Upper lobe of right lung (tissue), 1 donor: Measurements from ENCODE around the gene IMPA2. TPM values are rescaled to one million over a fixed set of nuclear protein-coding genes. Genes with fewer than 3 reads are reported as not detected.
"Not testable (repeated sequence)": the region's sequence is repeated elsewhere in the genome, so short reads cannot be mapped to it uniquely, and the experiment has no call there.

Experiments used
- ATAC-seq: fragments of 200-7000 bp; cut with Tn5 transposase; one replicate; pipeline ENCODE4 v1.9.1; 2020; ENCODE audit warnings: mild to moderate bottlenecking, moderate library complexity
- DNase-seq: peaks from one replicate; pipeline ENCODE4 v3.0.0-alpha.2; 2020
- H3K27ac ChIP-seq: fragments of 200-600 bp; one replicate; pipeline ENCODE4 v1.8.0; 2022
- H3K27me3 ChIP-seq: fragments of 200-600 bp; one replicate; pipeline ENCODE4 v1.8.0; 2022; ENCODE audit warnings: mild to moderate bottlenecking
- H3K36me3 ChIP-seq: fragments of 200-600 bp; one replicate; pipeline ENCODE4 v1.8.0; 2022
- H3K4me1 ChIP-seq: fragments of 200-600 bp; one replicate; pipeline ENCODE4 v1.8.0; 2022
- H3K4me3 ChIP-seq: fragments of 200-600 bp; one replicate; pipeline ENCODE4 v1.8.0; 2022; ENCODE audit warnings: mild to moderate bottlenecking
- H3K9me3 ChIP-seq: fragments of 200-600 bp; one replicate; pipeline ENCODE4 v1.8.0; 2022
- intact Hi-C: fragments of 100-400 bp; cut with DNase I; formaldehyde crosslinking; loops from one replicate; pipeline ENCODE4 v1.11.0; 2022
- total RNA-seq: library from RNA; stranded (reverse); fragmentation: NEBNext Ultra II Directional; extraction: Animal tissue kit (Norgen Biotek cat#: 25700); gene quantifications from one replicate; pipeline ENCODE4 v1.2.1, GENCODE V29; 2021
- TF ChIP-seq, protein P1 (sequence below): fragments of 200-600 bp; IDR thresholded peaks from one replicate; pipeline ENCODE4 v1.8.0; 2022; ENCODE audit warnings: antibody characterized with exemption
- donor health status: DM: no; HTN: yes; CAD: no; lungs with severe emphysema.

IMPA2 gene
- total RNA-seq, 1 donor from 2014 or later, result 54.6 TPM

DNA sequence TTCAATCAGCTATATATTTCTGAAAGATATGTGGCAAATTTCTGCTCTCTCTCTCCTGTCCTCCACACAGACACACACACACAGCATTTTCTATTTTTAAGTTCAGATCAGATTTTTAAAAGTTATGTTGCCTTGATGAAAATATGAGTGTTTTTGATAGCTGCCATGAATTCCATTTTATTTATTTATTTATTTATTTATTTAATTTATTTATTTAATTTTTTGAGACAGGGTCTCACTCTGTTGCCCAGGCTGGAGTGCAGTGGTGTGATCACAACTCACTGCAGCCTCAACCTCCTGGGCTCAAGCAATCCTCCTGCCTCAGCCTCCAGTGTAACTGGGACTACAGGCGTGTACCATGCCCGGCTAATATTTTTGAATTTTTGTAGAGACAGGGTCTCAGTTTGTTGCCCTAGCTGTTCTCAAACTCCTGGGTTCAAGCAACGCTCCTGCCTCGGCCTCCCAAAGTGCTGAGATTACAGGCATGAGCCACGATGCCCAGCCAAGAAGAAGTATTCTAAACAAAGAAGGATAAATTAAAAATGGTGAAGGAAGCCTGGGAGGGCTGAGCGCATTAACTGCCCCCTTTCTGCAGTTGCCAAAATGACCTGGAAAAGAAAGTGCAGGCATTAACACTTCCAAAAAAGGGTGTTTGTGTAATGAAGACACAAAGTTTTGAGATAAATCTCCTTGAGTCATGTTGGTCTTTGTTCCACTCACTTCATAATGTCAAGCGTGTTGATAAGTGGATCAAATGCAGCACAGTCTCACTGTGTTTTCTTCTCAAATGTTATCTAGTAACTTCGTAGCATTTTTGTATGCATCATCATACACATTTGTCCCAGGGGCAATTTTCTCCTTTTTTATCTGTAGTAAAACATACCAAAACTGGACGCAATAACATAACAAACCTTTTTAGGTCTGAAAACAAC, 11.1 kb upstream of the IMPA2 start:
- Histone ChIP-seq H3K27me3 (no peaks in the 10 kb centered on the region), H3K9me3 (no peaks in the 10 kb centered on the region), H3K4me1 (no peaks in the 10 kb centered on the region), H3K36me3 (no peaks in the 10 kb centered on the region), H3K27ac (no peak overlapping the region), H3K4me3 (no peak overlapping the region)
- TF ChIP-seq, protein P1, sequence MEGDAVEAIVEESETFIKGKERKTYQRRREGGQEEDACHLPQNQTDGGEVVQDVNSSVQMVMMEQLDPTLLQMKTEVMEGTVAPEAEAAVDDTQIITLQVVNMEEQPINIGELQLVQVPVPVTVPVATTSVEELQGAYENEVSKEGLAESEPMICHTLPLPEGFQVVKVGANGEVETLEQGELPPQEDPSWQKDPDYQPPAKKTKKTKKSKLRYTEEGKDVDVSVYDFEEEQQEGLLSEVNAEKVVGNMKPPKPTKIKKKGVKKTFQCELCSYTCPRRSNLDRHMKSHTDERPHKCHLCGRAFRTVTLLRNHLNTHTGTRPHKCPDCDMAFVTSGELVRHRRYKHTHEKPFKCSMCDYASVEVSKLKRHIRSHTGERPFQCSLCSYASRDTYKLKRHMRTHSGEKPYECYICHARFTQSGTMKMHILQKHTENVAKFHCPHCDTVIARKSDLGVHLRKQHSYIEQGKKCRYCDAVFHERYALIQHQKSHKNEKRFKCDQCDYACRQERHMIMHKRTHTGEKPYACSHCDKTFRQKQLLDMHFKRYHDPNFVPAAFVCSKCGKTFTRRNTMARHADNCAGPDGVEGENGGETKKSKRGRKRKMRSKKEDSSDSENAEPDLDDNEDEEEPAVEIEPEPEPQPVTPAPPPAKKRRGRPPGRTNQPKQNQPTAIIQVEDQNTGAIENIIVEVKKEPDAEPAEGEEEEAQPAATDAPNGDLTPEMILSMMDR, result no peak
- intact Hi-C loops, result no loop called here
- no peak for ATAC-seq
- DNase-seq, result no peak

DNA sequence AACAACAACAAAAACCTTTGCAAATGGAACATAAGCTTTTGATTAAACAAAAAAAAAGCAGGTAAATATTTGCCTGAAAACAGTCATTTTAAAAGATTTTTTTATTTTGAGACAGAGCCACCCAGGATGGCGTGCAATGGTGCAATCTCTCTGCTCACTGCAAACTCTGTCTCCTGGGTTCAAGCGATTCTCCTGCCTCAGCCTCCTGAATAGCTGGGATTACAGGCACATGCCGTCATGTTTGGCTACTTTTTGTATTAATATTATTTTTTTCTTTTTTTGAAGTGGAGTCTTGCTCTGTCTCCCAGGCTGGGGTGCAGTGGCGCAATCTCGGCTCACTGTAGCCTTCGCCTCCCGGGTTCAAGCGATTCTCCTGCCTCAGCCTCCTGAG, 10.5 kb upstream of the IMPA2 start:
- H3K27ac ChIP-seq, H3K4me3 ChIP-seq, DNase-seq, intact Hi-C loops, H3K4me1 ChIP-seq, H3K27me3 ChIP-seq, H3K36me3 ChIP-seq, H3K9me3 ChIP-seq, ATAC-seq: not testable (repeated sequence)

DNA sequence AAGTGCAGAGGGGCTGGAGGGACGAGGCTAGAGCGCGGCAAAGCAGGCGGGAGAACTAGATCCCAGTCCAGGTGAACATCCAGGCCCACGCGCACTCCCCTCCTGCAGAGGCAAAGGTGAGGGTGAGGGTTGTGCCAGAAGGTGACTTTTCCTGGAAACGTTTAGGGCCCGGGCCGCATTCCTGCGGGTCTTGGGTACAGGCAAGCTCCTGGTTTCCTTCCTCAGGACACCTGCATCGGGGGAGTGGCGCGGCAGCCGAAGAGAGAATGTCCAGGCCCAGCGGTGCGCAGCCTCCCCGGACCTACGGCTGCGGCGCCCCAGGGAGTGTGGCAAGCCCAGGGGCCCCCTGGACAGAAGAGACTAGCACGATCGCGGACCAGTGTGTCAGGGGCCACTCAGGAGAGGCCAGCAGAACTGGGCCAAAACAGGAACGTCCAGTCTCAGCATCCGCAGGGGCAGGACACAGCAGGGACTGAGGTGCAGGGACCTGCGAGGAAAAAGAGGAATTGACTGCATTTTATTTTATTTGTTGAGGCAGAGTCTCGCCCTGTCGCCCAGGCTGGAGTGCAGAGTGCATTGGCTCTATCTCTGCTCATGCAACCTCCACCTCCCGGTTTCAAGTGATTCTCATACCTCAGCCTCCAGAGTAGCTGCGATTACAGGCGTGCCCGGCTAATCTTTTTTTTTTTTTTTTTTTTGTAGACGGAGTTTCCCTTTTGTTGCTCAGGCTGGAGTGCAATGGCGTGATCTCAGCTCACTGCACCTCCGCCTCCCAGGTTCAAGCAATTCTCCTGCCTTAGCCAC, 8.7 kb upstream of the IMPA2 start:
- intact Hi-C loops, result no loop called here
- Histone ChIP-seq H3K27me3 (no peaks in the 10 kb centered on the region), H3K27ac (no peak overlapping the region), H3K4me3 (no peak overlapping the region), H3K9me3 (no peaks in the 10 kb centered on the region), H3K4me1 (no peaks in the 10 kb centered on the region), H3K36me3 (no peaks in the 10 kb centered on the region)
- no peak for DNase-seq
- TF ChIP-seq, protein P1, result no peak
- ATAC-seq, result peak; percentile 59

DNA sequence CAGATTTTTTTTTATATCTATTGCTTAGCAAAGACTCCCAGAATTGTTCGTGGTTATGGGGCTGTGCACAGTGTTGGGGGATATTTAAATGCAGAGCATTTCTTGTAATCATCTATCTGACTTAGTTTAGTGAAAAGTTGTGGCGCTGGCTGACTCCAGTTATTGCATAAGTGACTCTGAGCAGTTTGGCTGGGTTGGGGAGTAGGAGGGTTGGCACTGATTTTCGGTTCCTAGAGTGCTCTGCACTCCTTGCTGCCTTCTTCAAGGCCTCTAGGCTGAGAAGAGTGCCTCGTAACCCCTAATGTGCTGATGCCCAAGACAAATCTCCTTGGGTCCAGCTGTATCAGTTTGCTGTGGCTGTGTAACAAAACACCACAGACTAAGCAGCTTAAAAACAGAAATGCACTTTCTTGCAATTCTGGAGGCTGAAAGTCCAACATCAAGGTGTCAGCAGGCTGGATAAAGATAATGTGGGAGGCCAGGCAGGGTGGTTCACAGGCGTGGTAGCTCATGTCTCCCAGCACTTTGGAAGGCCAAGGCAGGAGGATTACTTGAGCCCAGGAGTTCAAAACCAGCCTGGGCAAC, 6.5 kb upstream of the IMPA2 start:
- DNase-seq (no peak), ATAC-seq (no peak)
- TF ChIP-seq, protein P1, result no peak
- H3K9me3 ChIP-seq, result no peaks in the 10 kb centered on the region
- no peaks in the 10 kb centered on the region for H3K27me3 ChIP-seq
- H3K4me3 ChIP-seq, result no peak overlapping the region
- H3K4me1 ChIP-seq, result peaks cover 3% of the 10 kb centered on the region
- intact Hi-C loops, result no loop called here
- H3K27ac ChIP-seq, result no peak overlapping the region
- no peaks in the 10 kb centered on the region for H3K36me3 ChIP-seq

DNA sequence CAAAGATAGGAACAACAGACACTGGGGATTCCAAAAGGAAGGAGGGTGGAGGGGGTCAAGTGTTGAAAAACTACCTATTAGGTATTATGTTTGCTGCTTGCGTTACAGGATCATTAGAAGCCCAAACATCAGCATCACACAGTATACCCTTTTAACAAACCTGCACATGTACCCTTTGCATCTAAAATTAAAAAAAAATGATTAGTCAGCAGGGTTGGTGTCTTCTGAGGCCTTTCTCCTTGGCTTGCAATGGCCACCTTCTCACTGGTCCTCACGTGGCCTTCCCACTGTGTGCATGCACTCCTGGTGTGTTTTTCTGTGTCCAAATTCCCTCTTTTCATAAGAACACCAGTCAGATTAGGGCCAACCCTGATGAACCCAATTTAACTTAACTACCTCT, 5.6 kb upstream of the IMPA2 start:
- TF ChIP-seq, protein P1, result no peak
- no peaks in the 10 kb centered on the region for H3K9me3 ChIP-seq
- peaks cover 7% of the 10 kb centered on the region for H3K4me1 ChIP-seq
- no peaks in the 10 kb centered on the region for H3K36me3 ChIP-seq
- no peak overlapping the region for H3K4me3 ChIP-seq
- no peak for ATAC-seq
- no peak for DNase-seq
- intact Hi-C loops, result no loop called here
- no peaks in the 10 kb centered on the region for H3K27me3 ChIP-seq
- H3K27ac ChIP-seq, result no peak overlapping the region
